Measurements from ENCODE around the gene SERPINB10.
A peak's percentile ranks its signal among the peaks of the same experiment; 100 is the strongest.

SERPINB10 gene

GRCh38 chr18:63975628-63976027, 67.9 kb downstream of the SERPINB10 start:
- TF ChIP-seq, protein P1, sequence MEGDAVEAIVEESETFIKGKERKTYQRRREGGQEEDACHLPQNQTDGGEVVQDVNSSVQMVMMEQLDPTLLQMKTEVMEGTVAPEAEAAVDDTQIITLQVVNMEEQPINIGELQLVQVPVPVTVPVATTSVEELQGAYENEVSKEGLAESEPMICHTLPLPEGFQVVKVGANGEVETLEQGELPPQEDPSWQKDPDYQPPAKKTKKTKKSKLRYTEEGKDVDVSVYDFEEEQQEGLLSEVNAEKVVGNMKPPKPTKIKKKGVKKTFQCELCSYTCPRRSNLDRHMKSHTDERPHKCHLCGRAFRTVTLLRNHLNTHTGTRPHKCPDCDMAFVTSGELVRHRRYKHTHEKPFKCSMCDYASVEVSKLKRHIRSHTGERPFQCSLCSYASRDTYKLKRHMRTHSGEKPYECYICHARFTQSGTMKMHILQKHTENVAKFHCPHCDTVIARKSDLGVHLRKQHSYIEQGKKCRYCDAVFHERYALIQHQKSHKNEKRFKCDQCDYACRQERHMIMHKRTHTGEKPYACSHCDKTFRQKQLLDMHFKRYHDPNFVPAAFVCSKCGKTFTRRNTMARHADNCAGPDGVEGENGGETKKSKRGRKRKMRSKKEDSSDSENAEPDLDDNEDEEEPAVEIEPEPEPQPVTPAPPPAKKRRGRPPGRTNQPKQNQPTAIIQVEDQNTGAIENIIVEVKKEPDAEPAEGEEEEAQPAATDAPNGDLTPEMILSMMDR (IDR thresholded peaks at IDR 0.05; ENCODE audit: control insufficient read depth, extremely low read depth, insufficient read depth): no peak
- H3K4me3 ChIP-seq (ENCODE audit: low read depth, low read length): no peak overlapping the region
- DNase-seq (ENCODE audit: low read depth): no peak

- no peak overlapping the region for H3K4me3 ChIP-seq (ENCODE audit: low read depth, low read length)
- TF ChIP-seq, protein P1 (IDR thresholded peaks at IDR 0.05; ENCODE audit: control insufficient read depth, extremely low read depth, insufficient read depth): no peak
- DNase-seq (ENCODE audit: low read depth): no peak
These were observed 69.3 kb downstream of the SERPINB10 start for GRCh38 chr18:63977040-63977439.

- H3K4me3 ChIP-seq (ENCODE audit: low read depth, low read length): no peak overlapping the region; the same call in 1 of the 2 replicates
- TF ChIP-seq, protein P1 (IDR thresholded peaks at IDR 0.05; ENCODE audit: control insufficient read depth, extremely low read depth, insufficient read depth): peak; percentile 86
- DNase-seq (ENCODE audit: low read depth): peak; percentile 37
These were observed 71.7 kb downstream of the SERPINB10 start for GRCh38 chr18:63979409-63979920.

- DNase-seq (ENCODE audit: low read depth): no peak
- TF ChIP-seq, protein P1 (IDR thresholded peaks at IDR 0.05; ENCODE audit: control insufficient read depth, extremely low read depth, insufficient read depth): no peak
- no peak overlapping the region for H3K4me3 ChIP-seq (ENCODE audit: low read depth, low read length)
These were observed 72.3 kb downstream of the SERPINB10 start for GRCh38 chr18:63980027-63980426.

DNA sequence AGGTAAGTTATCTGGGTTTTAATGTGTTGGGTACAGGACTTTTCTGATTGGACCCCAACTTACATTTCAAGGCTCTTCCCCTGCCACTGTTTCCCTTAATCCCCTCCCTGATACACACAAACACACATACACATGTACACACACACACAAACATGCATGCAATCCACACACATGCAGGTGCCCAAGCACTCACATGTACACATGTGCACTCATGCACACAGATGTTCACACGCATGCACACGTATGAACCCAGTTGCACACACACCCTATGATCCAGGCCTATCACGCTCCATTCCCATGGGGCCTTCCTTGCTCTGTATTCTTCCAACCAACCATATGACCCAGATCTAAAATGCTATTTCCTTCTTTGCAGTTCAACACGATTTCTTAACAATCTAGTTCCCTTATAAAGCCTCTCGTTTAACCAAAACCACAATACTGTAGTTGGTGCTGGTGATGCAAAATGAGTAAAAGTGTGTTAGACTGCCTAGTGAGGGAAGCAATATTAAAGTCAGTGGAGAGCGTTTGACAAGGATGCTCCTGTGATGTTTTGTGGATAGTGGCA, 73.2 kb downstream of the SERPINB10 start:
- no peak for DNase-seq (ENCODE audit: low read depth)

DNA sequence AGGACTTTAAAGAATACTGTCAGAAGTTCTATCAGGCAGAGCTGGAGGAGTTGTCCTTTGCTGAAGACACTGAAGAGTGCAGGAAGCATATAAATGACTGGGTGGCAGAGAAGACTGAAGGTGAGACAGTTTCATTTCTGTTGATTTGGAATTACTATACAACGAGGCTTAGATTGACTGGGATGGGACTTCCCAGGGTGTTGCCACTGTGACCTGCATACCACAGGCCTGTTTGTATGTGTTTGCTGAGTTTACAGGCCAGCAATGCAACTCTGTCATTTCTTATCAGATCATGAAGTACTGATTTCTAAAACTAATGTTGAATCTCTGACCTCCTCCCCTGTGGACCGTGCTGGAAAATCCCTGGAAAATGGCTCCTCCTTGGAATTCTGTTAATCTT, 74.0 kb downstream of the SERPINB10 start:
- H3K4me3 ChIP-seq (ENCODE audit: low read depth, low read length): no peak overlapping the region
- TF ChIP-seq, protein P1 (IDR thresholded peaks at IDR 0.05; ENCODE audit: control insufficient read depth, extremely low read depth, insufficient read depth): no peak
- DNase-seq (ENCODE audit: low read depth): no peak

More for the DNA sequence above, 73.2 kb downstream of the SERPINB10 start:
- no peak overlapping the region for H3K4me3 ChIP-seq (ENCODE audit: low read depth, low read length)
- TF ChIP-seq, protein P1 (IDR thresholded peaks at IDR 0.05; ENCODE audit: control insufficient read depth, extremely low read depth, insufficient read depth): no peak

DNA sequence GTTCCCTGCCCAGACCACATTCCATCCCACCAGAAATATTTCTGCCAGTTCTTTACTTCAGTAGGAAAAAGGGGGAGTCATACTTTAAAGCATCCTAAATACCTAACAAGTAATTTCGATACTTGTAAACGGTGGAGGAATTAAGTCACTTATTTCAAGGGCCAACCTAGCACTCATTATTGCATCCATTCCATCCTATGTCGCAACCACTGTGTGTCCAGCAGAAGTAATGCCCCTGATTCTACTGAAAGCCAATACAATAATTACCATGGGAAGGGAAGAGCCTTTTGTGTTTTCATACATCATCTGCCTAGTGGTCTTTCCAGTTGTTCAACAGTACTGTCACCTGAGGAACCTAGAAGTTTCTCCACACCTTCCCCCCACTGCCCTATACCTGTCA, 74.6 kb downstream of the SERPINB10 start:
- no peak for DNase-seq (ENCODE audit: low read depth)
- H3K4me3 ChIP-seq (ENCODE audit: low read depth, low read length): no peak overlapping the region
- TF ChIP-seq, protein P1 (IDR thresholded peaks at IDR 0.05; ENCODE audit: control insufficient read depth, extremely low read depth, insufficient read depth): no peak
